Measurements from ENCODE around the gene NEU4.

DNA sequence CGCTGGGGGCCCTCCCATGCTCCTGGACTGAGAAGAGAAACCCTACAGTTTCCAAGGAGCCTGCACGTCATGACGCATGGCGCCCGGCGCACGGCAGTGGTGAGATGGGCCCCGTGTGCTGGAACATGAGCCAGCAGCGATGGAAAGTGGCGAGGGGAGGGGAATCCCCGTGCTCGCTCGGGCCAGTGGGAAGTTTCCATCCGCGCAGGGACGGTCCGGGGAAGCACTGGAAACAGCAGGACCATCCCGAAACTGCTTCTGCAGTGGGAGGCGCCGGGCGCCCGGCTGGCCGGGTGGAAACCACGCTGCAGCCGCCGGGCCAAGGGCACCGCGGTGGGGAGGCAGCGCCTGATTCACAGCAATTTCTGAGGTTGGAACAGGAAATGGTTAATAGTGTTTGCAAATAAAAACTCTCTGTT is 54.6 kb downstream of the NEU4 start:
- TF ChIP-seq, protein P1, sequence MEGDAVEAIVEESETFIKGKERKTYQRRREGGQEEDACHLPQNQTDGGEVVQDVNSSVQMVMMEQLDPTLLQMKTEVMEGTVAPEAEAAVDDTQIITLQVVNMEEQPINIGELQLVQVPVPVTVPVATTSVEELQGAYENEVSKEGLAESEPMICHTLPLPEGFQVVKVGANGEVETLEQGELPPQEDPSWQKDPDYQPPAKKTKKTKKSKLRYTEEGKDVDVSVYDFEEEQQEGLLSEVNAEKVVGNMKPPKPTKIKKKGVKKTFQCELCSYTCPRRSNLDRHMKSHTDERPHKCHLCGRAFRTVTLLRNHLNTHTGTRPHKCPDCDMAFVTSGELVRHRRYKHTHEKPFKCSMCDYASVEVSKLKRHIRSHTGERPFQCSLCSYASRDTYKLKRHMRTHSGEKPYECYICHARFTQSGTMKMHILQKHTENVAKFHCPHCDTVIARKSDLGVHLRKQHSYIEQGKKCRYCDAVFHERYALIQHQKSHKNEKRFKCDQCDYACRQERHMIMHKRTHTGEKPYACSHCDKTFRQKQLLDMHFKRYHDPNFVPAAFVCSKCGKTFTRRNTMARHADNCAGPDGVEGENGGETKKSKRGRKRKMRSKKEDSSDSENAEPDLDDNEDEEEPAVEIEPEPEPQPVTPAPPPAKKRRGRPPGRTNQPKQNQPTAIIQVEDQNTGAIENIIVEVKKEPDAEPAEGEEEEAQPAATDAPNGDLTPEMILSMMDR (IDR thresholded peaks at IDR 0.05 in 2 of 3, conservative IDR thresholded peaks at IDR 0.05 in 1 of 3; ENCODE audit: insufficient read depth in 2 of 3, low read depth in 1 of 3, low read length in 3 of 3): no peak
- TF ChIP-seq PHF21A (IDR thresholded peaks at IDR 0.05; ENCODE audit: borderline replicate concordance, low read depth) (no peak), YY1 (IDR thresholded peaks at IDR 0.05; ENCODE audit: borderline replicate concordance in 1 of 3, control insufficient read depth in 1 of 3, extremely low read depth in 1 of 3, insufficient read depth in 3 of 3, insufficient read length in 1 of 3, insufficient replicate concordance in 2 of 3, low read depth in 1 of 3, low read length in 2 of 3) (no peak), MXI1 (IDR thresholded peaks at IDR 0.05; ENCODE audit: low read depth, low read length) (no peak), RBBP5 (IDR thresholded peaks at IDR 0.05; ENCODE audit: borderline replicate concordance, insufficient read depth, low read length, poor library complexity, severe bottlenecking) (no peak), SMARCC2 (IDR thresholded peaks at IDR 0.05; ENCODE audit: low read depth) (no peak), POLR2AphosphoS5 (IDR thresholded peaks at IDR 0.05; ENCODE audit: control insufficient read depth, insufficient read depth, low read depth, low read length) (no peak), AFF1 (IDR thresholded peaks at IDR 0.05; ENCODE audit: low read depth in 1 of 2, partially characterized antibody in 2 of 2) (no peak), ZNF699 (CRISPR knock-in tag; IDR thresholded peaks at IDR 0.05; ENCODE audit: insufficient replicate concordance) (no peak)
- TF ChIP-seq, protein P2, sequence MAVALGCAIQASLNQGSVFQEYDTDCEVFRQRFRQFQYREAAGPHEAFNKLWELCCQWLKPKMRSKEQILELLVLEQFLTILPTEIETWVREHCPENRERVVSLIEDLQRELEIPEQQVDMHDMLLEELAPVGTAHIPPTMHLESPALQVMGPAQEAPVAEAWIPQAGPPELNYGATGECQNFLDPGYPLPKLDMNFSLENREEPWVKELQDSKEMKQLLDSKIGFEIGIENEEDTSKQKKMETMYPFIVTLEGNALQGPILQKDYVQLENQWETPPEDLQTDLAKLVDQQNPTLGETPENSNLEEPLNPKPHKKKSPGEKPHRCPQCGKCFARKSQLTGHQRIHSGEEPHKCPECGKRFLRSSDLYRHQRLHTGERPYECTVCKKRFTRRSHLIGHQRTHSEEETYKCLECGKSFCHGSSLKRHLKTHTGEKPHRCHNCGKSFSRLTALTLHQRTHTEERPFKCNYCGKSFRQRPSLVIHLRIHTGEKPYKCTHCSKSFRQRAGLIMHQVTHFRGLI (CRISPR knock-in tag; IDR thresholded peaks at IDR 0.05): no peak
- TF ChIP-seq, protein P3, sequence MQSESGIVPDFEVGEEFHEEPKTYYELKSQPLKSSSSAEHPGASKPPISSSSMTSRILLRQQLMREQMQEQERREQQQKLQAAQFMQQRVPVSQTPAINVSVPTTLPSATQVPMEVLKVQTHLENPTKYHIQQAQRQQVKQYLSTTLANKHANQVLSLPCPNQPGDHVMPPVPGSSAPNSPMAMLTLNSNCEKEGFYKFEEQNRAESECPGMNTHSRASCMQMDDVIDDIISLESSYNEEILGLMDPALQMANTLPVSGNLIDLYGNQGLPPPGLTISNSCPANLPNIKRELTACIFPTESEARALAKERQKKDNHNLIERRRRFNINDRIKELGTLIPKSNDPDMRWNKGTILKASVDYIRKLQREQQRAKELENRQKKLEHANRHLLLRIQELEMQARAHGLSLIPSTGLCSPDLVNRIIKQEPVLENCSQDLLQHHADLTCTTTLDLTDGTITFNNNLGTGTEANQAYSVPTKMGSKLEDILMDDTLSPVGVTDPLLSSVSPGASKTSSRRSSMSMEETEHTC (IDR thresholded peaks at IDR 0.05): no peak

Measured in K562 (cell line).